ENCODE measurements around the gene DYNLT5.
"Not testable (repeated sequence)": the region's sequence is repeated elsewhere in the genome, so short reads cannot be mapped to it uniquely, and the experiment has no call there.

Gene DYNLT5

DNA sequence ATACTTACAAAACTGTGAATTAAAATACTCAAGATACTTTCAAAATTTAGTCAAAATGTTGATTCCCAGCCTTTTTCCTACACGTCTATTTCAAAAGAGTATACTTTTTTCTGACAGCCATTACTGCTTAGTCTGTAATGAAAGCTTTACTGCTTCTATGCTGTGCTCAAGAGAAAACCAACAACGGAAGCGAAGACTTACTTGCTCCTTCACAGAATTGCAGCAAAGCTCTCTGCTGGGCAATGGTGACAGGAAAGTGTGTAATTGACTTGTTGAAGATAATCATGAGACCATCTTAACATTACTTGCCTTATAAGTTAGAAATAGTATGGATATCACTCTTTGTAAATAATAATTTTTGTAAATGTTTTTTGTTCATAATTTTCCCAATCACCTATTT, 1.7 kb upstream of the DYNLT5 start:
- DNase-seq (ENCODE audit: low read depth in 3 of 3): no peak

DNA sequence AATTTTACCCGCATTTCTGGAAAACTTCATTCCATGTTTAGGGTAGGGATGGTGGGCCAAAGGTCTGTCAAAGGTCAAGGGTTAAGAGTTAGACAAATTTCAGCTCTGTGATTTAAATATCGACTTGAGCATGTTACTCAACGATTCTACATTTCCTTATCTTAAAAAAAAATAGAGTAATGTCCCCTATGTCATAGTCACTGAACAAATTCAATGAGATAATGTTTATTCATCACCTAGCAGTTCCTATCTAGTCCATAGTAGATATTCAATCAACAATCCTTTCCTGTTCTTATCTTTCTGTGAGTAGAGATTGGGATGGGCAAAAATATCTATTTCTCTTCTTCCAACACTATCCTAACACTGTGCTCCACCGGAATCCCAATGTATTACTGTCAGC, 1.1 kb upstream of the DYNLT5 start:
- no peak for DNase-seq (ENCODE audit: low read depth in 3 of 3)

DNA sequence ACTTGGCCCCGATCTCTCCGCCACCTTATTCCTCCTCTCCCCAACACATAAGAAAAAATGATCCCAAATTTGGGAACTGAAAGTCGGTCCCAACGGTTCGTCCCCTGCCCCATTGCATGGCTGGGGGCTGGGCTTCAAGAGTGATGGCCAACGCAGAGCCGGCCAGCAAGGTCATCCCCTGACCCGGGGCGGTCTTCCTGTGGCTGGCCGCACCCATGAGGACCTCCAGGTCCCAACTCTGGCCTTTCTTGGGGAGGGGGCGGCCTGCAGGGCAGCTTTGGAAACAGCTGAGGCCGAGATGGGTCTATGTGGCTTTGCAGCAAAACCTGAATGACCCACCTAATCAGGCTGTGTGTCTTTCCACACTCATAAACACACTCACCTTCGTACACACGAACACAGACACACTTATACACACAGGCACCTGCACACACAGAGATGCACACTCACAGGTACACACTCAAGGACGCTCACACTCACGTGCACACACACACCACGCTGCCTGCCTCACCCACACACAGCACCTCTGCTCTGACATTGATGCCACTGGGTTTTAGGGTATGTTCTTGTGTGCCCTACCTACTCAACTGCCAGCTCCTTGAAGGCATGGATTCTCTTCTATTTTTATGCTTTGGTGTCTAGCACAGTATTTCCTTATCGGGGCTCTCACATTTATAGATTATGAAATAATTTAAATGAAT, 562 bp downstream of the DYNLT5 start:
- no peak for DNase-seq (ENCODE audit: low read depth in 3 of 3)

DNA sequence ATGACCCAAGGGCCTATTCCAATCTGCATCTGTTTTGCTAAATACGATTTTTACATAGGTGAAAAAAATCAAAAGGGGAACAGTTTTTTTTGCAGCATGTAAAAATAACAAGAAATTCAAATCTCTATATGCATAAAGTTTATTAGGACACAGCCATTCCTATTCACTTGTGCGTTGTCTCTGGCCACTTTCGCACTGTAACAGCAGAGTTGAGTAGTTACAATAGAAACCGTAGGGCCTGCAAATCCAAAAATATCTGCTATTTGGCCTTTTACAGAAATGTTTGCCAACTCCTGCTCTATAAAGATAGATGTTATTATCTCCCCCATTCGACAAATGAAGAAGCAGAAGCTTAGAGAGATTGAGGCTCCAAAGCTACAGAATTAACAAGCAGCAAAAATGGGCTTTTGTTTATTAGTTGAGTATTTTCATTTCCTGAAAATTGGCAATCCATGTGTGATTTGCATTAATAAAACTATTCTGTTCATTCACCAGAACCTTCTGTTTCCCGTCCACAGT, 5.5 kb downstream of the DYNLT5 start:
- DNase-seq (ENCODE audit: low read depth in 3 of 3): no peak

DNA sequence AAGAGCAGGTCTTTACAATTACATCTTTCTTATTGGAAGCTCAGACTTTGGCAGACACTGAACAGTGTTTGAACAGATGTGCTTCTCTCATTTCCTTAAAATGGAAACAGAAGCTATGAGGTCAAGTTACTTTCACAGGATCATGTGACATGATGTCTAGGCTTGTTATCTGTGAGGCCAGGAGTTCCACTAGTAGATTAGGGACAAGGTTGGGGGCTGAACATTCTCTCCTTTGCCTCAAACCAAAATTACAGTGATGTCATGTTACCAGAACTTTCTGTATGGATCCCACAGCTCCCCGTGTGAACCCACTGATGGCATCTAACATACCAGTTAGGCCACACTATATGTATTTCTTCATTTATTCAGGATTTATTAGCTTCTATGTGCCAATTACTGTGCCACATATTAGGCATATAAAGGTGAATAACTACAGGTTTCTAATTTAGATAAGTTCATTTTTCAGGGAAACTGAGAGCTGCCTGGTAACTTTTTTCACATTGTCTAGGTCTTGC, 6.0 kb downstream of the DYNLT5 start:
- DNase-seq (ENCODE audit: low read depth in 3 of 3): no peak

DNA sequence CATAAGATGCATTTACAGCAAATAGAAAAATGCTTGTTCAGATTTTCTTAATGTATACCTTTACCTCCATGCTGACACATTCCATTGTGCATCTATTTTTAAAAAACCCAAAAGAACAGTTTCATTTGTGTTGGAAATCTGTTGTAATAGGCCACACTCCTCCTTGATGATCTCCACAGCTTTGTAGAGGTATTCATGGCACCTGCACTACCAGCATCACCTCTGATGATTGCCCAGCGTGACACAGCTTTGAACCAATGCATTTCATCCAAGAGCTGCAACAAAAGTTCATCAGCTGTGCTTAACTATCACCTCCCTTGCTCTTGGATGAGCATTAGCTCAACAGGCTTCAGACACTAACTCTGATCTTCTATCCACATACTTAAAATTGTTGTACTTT, 8.2 kb downstream of the DYNLT5 start:
- DNase-seq (ENCODE audit: low read depth in 3 of 3): no peak

DNA sequence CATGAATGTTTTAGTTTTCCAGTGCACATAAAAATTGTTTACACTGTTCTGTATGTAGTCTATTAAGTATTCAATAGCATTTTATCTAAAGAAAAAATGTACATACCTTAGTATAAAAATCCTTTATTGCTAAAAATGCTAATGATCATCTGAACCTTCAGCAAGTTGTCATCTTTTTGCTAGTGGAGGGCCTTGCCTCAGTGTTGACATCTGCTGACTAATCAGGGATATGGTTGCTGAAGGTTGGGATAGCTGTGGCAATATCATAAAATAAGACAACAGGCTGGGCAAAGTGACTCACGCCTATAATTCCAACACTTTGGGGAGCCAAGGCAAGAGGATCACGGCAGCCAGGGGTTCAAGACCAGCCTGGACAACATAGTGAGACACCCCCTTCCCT, 9.0 kb downstream of the DYNLT5 start:
- DNase-seq (ENCODE audit: low read depth in 3 of 3): no peak

DNA sequence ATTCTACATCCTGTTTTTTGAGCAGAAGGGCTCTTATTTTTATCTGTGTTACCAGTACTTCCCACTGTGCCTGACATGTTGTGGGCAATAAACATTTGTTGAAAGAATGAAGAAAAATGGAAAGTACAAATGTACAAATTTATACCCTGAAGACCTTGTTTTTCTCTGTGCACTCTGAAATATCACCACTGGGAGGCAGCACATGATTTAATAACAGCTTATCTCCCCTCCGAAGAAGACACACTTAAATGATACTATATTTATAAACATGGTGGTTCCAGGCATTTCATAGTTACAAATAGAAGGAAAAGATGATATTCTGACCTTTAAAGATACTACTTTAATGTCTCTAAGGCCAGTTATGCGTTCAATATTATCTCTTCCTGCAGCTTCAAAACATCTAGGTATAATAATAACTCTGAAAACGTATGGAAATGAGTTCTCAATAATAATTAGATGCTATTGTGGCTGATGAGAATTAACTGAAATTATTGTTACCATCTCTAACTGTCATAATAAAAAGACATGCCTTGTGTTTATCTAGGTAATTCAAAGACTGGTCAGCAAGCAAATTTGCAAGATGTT, 12.8 kb downstream of the DYNLT5 start:
- DNase-seq (ENCODE audit: low read depth in 3 of 3): peak in 2 of 3 donors; percentile 27 to 34

DNA sequence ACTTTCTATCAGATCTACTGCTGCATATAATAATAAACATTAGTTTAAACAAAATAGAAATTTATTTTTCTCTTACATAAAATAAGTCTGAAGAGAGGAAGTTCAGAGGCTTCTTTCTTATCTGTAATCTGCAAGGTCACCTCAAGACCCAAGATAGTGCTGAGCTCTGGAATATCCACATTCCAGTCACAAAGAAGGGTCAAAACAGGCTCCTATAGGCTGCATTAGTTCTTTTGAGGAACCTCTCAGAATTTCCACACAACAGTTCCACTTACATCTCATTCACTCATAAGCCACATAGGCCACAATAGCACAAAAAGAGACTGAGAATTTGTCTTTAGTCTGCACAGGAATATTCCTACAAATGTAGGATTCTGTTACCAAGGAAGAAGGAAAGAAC, 15.4 kb downstream of the DYNLT5 start:
- DNase-seq (ENCODE audit: low read depth in 3 of 3): no peak

DNA sequence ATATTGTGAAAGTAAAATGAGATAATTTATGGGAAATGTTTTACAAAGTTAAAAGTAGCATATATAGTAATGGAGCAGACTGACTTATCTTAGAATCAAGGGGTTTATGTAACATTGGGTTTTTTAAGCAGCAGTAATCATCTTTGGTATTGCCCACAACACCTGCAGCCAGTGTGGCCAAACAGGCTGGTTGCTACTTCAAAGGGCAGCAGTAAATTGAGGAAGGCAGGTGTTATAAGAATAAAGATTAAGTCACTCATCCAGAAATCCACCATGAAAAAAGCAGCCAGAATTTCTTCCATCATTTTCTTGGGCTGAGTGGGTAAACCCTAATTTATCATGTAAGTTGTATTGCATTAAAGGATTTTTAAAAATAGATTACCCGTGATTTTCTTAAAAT, 16.7 kb downstream of the DYNLT5 start:
- DNase-seq (ENCODE audit: low read depth in 3 of 3): no peak

DNA sequence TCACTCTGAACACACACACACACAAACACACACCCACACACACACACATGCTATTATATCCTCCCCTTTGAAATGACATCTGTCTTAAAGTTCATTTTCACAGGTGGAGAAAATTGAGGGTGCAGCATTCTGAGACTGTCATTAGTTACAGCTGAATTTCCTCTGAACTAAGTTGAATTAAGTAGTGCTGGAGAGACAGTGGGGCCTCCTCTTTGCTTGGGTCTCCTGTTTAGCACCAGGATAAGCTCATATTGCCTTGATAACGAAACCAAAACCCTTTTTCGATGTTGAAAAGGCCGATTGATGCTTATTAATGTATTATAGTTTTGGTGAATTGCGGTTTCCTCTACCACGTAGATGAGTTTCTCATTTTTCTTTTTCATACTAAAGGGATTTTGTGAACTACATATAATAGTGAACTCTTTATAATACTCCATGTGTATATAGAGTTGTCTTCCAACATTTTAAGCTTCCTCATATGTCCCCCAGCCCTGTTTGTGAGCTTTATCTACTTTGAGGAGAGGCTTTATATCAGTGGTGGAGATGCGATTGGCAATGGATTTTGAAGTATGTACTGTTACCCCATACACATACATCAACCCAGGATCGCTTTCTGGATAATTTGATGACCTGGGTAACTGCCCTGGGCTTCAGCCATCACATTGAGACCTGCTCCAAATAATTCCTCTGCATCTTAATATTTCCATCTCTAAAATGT, 17.4 kb downstream of the DYNLT5 start:
- DNase-seq (ENCODE audit: low read depth in 3 of 3): no peak

DNA sequence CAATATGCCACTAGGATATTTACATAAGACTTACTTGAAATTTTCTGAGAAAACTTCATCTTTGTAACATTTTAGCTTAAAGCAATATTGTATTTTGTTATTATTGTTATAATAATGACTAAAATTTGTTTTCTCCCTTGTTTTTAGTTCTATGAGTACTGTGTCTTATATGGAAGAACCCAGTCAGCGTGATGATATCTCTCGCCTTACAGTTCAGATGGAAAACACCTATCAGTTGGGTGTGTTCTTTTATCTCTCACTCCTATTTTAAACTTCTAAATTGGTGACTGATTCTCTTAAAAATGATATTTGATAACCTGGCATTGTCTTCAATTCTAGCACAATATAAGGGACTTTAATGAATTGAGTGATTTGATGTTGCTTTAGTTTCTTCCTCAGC, 18.0 kb downstream of the DYNLT5 start:
- no peak for DNase-seq (ENCODE audit: low read depth in 3 of 3)

DNA sequence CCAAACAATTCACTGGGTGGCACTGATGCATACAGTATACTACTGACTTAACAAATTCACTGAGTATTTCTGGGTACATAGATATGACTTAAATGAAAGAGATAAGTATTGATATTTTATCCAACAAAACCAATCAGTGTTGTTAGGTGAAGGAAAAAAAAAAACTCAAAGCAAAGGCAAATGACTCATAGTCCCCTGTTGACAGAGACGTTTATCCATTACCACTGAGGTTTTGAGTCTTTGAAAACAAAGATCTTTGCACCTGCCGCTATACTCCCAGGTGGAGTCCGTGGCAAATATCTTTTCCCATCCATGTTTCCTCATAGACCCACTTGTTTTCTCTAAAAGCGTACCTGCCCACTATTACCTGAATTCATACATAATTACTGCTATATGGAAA, 18.4 kb downstream of the DYNLT5 start:
- DNase-seq (ENCODE audit: low read depth in 3 of 3): no peak

DNA sequence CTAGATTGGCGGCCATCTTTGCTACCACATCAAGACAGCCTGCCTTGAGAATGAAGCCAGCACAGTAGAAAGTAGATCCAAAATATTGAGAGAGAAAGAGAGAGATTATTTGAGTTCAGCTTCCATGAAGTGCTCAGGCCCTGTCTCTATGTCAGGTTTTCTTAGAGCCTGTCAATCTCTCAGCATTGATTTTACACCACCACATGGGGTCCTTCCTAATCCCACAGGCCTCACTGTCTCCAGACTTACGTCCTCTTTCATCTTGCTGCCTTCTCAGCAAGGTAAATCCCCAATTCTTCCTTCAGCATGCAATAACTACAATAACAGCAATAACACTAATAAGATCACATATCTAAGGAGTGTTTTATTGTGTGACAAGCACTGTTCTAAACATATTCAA, 21.0 kb downstream of the DYNLT5 start:
- DNase-seq (ENCODE audit: low read depth in 3 of 3): no peak

DNA sequence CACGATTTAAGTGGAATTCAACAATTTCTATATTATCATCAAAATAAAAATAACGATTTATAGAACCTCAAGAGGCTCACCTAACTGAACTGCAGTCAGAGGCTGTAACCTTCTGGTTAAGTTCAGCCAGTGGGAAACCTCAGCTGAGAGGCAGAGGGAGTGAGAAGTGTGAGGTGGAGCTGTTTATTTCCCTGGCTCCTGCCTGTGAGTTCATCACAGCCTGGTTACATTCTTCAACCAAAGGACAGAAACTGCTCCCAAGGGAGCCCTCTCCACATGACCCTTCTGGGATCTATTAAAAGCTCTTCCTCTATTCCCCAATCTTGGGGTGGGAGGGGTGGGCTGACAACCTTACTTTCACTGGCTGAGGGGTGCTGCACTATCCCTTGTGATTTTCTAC, 22.2 kb downstream of the DYNLT5 start:
- no peak for DNase-seq (ENCODE audit: low read depth in 3 of 3)

DNA sequence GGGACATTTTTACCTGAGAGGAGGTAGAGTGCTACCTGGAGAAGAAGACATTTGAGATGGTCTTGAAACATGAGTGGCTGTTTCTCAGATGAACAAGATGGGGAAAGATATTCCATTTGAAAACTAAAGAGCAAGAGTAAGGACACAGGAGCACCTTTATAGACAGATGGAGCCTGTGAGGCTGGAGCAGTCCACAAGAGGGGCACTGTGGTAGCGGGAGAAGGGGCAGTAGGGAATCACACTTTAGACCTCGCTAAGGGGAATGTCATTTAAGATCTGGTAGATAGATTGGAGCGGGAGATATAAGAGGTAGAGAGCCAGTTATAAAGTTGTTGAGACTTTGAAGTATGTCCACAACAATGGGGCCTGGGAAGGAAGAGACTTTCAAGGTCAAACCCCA, 23.4 kb downstream of the DYNLT5 start:
- DNase-seq (ENCODE audit: low read depth in 3 of 3): no peak

DNA sequence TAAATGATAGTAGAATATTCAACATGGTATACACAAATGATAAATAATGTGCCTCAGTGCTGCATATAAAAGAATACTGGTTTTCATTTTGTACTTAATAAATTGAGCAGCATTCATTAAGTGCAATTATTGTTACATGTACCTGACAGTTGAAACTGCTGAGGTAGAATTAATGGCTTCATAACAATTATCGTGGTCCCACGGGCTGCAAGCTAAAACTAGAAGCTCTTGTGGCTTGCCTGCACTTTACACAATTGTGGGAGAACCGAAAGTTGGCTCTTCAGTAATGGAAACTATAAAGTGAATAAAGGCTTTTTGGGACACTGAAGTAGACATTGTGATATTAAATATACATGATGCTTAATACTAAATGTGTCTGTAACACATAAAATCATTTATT, 25.6 kb downstream of the DYNLT5 start:
- DNase-seq (ENCODE audit: low read depth in 3 of 3): no peak

DNA sequence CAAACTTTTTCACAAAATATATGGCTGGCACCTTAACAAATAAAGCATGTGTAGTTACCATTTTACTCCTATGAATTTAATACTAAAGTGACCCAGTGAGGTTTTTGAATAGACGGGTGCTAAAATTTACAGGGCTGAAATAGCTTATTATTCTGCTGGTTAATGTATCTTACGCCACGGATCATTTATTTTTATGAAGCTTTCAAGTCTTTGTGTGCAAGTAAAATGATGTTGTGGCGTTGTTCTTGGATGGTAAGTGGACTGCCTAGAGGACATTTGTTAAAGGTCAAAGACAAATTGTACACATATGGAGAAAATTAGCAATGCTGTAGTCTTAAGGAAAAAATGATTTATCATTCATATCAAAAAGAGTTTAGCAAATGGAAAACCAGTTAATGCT, 26.0 kb downstream of the DYNLT5 start:
- no peak for DNase-seq (ENCODE audit: low read depth in 3 of 3)

DNA sequence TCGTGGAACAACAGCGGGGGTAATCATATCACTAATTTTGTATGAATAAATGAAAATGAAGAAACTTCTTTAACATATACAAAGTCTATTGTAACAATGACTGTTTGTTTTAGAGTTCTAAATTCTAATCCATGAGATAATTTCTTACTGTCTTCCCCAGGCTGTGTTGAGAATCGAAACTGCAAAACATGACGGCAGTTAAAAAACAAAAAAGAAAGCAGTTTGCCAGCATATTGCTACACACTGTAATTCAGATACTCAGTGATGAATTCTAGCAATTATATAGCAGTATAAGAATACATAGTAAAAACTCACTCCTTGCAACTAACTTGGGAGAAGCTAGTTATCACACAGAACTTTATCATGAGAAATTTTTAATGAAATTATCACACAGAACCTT, 26.7 kb downstream of the DYNLT5 start:
- no peak for DNase-seq (ENCODE audit: low read depth in 3 of 3)

DNA sequence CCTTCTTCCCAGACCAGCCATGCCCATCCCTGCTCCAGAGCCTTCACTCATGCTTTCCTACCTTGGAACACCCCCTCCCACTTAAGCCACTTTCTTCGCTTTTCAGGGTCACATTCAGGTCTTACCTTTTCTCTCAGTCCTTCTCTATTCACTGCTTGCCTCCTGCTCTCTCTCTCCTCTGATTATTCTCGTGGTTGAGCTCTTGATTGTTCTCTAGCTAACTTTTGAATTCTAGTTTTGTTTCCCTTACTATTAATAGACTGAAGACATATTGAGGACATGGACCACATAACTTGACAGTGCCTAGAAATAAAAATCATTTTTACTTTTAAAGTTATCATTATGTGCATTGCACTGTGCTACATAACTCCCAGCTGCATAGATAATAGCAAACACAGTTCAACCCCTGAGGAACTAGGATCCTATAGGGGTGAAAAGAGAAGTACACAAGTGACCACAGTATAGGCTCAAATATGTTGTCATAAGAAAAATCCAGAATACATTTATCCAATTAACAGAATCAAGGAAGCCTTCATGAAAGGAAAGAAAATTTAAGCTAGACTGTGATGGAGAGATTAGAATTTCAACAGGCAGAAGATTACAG, 27.3 kb downstream of the DYNLT5 start:
- no peak for DNase-seq (ENCODE audit: low read depth in 3 of 3)

DNA sequence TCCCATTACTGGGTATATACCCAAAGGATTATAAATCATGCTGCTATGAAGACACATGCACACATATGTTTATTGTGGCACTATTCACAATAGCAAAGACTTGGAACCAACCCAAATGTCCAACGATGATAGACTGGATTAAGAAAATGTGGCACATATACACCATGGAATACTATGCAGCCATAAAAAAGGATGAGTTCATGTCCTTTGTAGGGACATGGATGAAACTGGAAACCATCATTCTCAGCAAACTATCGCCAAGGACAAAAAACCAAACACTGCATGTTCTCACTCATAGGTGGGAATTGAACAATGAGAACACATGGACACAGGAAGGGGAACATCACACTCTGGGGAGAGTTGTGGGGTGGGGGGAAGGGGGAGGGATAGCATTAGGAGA, 33.5 kb downstream of the DYNLT5 start:
- not testable (repeated sequence) for DNase-seq (ENCODE audit: low read depth in 3 of 3)

DNA sequence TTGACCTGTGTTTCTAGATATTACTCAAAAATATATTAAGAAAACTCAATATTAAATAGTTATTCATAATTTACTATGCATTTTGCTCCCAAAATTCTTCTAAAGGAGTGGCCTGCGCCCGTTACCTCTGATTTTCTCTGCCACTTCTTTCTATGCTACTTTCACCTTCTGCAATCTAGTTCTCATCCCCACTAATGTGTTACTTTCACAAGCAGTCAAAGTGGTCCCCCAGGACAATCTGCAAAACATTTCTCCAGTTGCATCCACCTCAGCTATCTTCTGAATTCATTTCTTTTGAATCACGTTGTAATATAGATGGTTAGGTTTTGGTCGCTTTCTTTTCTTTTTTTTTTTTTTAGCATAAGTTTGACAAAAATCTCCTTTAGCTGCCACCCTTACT, 35.4 kb downstream of the DYNLT5 start:
- DNase-seq (ENCODE audit: low read depth in 3 of 3): no peak

All from stimulated activated CD4-positive, alpha-beta T cell treated with anti-CD3 and anti-CD28 coated beads, TNF-alpha, amount 100 ng/mL, for 48 hours (primary cell).